ENCODE data around the gene METTL2A. TPM values are rescaled to one million over a fixed set of nuclear protein-coding genes. Genes with fewer than 3 reads are reported as not detected.
"Not testable (repeated sequence)": the region's sequence is repeated elsewhere in the genome, so short reads cannot be mapped to it uniquely, and the experiment has no call there.

The METTL2A gene
- total RNA-seq, 1 donor from 2014 or later, result 22.0 TPM

DNA sequence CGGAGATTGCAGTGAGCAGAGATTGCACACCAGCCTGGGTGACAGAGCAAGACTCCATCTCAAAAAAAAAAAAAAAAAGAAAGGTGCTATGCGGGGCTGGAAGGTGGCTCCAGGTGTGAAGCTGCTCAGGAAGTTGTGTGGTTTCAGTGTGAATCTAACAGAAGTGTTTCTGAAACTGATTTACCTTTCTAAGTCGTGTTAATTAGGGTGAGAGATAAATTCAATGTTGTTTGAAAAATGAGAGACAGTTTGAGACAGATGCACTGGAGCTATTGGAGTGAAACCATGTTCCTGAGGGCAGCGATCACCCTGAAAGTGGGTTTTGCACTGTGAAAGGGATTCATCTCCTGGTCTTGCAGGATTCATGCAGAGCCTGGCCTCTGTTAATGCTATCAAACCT is 30.0 kb downstream of the METTL2A start:
- not testable (repeated sequence) for H3K27me3 Mint-ChIP-seq (ENCODE audit: unreplicated experiment); H3K36me3 Mint-ChIP-seq (ENCODE audit: unreplicated experiment); H3K4me1 Mint-ChIP-seq (ENCODE audit: unreplicated experiment); H3K4me3 Mint-ChIP-seq (ENCODE audit: unreplicated experiment); DNase-seq (ENCODE audit: extremely low spot score, unreplicated experiment); H3K27ac Mint-ChIP-seq (ENCODE audit: unreplicated experiment); H3K9me3 Mint-ChIP-seq (ENCODE audit: unreplicated experiment)

- H3K9me3 Mint-ChIP-seq (ENCODE audit: unreplicated experiment); H3K4me1 Mint-ChIP-seq (ENCODE audit: unreplicated experiment); H3K27me3 Mint-ChIP-seq (ENCODE audit: unreplicated experiment); H3K27ac Mint-ChIP-seq (ENCODE audit: unreplicated experiment); H3K36me3 Mint-ChIP-seq (ENCODE audit: unreplicated experiment); DNase-seq (ENCODE audit: extremely low spot score, unreplicated experiment); H3K4me3 Mint-ChIP-seq (ENCODE audit: unreplicated experiment): not testable (repeated sequence)
These were observed 30.4 kb downstream of the METTL2A start for GRCh38 chr17:62454111-62454510.

DNA sequence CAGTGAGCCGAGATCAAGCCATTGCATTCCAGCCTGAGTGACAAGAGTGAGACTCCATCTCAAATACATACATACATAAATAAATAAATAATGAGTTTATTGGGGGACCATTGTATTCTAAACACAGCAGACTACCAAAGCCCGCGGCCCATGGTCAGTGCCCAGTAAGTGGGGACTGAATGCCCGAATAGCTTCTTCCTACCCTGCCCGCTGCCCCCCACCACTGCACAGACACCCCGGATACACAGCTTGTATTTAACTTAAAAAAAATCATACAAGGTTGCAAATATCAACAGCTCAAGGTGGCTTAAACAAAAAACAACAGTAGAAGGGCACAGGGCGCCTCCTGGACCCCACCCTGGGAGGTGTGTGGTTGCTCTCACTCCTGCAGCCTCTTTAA is 32.3 kb downstream of the METTL2A start:
- Mint-ChIP-seq H3K9me3 (ENCODE audit: unreplicated experiment) (no peaks in the 10 kb centered on the region), H3K27me3 (ENCODE audit: unreplicated experiment) (peaks cover 2% of the 10 kb centered on the region), H3K4me3 (ENCODE audit: unreplicated experiment) (no peak overlapping the region), H3K27ac (ENCODE audit: unreplicated experiment) (no peak overlapping the region), H3K36me3 (ENCODE audit: unreplicated experiment) (no peaks in the 10 kb centered on the region), H3K4me1 (ENCODE audit: unreplicated experiment) (no peaks in the 10 kb centered on the region)
- TF ChIP-seq CTCF (IDR thresholded peaks at IDR 0.05), result no peak
- DNase-seq (ENCODE audit: extremely low spot score, unreplicated experiment), result no peak

GRCh38 chr17:62458483-62458882 is 34.8 kb downstream of the METTL2A start:
- H3K4me3 Mint-ChIP-seq (ENCODE audit: unreplicated experiment); H3K4me1 Mint-ChIP-seq (ENCODE audit: unreplicated experiment); H3K27ac Mint-ChIP-seq (ENCODE audit: unreplicated experiment); H3K27me3 Mint-ChIP-seq (ENCODE audit: unreplicated experiment); DNase-seq (ENCODE audit: extremely low spot score, unreplicated experiment); H3K9me3 Mint-ChIP-seq (ENCODE audit: unreplicated experiment); H3K36me3 Mint-ChIP-seq (ENCODE audit: unreplicated experiment): not testable (repeated sequence)

- H3K4me3 Mint-ChIP-seq (ENCODE audit: unreplicated experiment); H3K36me3 Mint-ChIP-seq (ENCODE audit: unreplicated experiment); H3K27ac Mint-ChIP-seq (ENCODE audit: unreplicated experiment); H3K9me3 Mint-ChIP-seq (ENCODE audit: unreplicated experiment); H3K4me1 Mint-ChIP-seq (ENCODE audit: unreplicated experiment); DNase-seq (ENCODE audit: extremely low spot score, unreplicated experiment); H3K27me3 Mint-ChIP-seq (ENCODE audit: unreplicated experiment): not testable (repeated sequence)
These were observed 40.7 kb downstream of the METTL2A start for GRCh38 chr17:62464422-62464821.

DNA sequence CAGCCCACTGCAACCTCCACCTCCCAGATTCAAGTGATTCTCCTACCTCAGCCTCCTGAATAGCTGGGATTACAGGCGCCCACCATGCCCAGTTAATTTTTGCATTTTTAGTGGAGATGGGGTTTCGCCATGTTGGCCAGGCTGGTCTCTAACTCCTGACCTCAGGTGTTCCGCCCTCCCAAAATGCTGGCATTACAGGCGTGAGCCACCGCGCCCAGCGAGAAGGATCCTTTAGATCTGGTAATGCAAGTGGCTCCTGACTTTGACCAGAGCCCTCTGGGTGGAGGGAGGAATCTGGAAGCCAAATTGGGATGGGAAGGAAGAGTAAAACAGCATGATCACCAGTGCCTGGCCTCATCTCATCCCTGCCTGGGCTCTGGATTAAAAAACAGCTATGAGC is 41.6 kb downstream of the METTL2A start:
- not testable (repeated sequence) for H3K27ac Mint-ChIP-seq (ENCODE audit: unreplicated experiment); H3K4me3 Mint-ChIP-seq (ENCODE audit: unreplicated experiment); DNase-seq (ENCODE audit: extremely low spot score, unreplicated experiment)

GRCh38 chr17:62470666-62471379 is 47.1 kb downstream of the METTL2A start:
- not testable (repeated sequence) for H3K4me3 Mint-ChIP-seq (ENCODE audit: unreplicated experiment); H3K9me3 Mint-ChIP-seq (ENCODE audit: unreplicated experiment); H3K27me3 Mint-ChIP-seq (ENCODE audit: unreplicated experiment); H3K4me1 Mint-ChIP-seq (ENCODE audit: unreplicated experiment); H3K36me3 Mint-ChIP-seq (ENCODE audit: unreplicated experiment)
- peak; percentile 89 for DNase-seq (ENCODE audit: extremely low spot score, unreplicated experiment)
- peak overlapping the region; percentile 67 for H3K27ac Mint-ChIP-seq (ENCODE audit: unreplicated experiment)

More for the DNA sequence above, 41.6 kb downstream of the METTL2A start:
- not testable (repeated sequence) for H3K36me3 Mint-ChIP-seq (ENCODE audit: unreplicated experiment); H3K4me1 Mint-ChIP-seq (ENCODE audit: unreplicated experiment); H3K9me3 Mint-ChIP-seq (ENCODE audit: unreplicated experiment); H3K27me3 Mint-ChIP-seq (ENCODE audit: unreplicated experiment)

DNA sequence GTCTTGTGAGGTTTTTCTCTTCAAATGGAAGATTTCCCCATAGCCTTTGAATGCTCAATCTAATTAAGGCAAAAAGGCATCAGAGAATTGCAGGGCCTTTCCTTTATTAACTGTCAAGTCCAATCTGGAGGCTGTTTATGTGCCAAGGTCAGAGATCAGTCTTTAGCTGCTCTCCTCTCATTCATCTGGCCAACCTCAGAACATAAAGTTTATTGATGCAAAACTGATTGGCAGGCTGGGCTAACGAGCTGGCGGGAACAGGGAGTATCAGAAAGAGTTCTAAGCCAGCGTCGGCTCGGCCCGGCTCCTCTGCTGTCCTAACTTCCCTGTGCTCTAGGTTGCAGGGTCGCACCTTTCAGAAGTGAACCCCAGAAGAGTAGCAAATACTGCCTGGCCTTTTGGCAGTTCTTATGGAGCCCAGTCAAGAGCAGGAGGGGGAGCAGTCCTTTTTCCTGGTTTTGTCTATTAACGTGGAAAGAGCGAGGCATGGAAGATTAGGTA is 47.7 kb downstream of the METTL2A start:
- not testable (repeated sequence) for DNase-seq (ENCODE audit: extremely low spot score, unreplicated experiment); H3K4me3 Mint-ChIP-seq (ENCODE audit: unreplicated experiment); H3K4me1 Mint-ChIP-seq (ENCODE audit: unreplicated experiment); H3K9me3 Mint-ChIP-seq (ENCODE audit: unreplicated experiment); H3K27me3 Mint-ChIP-seq (ENCODE audit: unreplicated experiment); H3K36me3 Mint-ChIP-seq (ENCODE audit: unreplicated experiment)
- H3K27ac Mint-ChIP-seq (ENCODE audit: unreplicated experiment), result peak overlapping the region; percentile 57

- peaks cover 16% of the 10 kb centered on the region for H3K4me1 Mint-ChIP-seq (ENCODE audit: unreplicated experiment)
- not testable (repeated sequence) for H3K36me3 Mint-ChIP-seq (ENCODE audit: unreplicated experiment); H3K27me3 Mint-ChIP-seq (ENCODE audit: unreplicated experiment); DNase-seq (ENCODE audit: extremely low spot score, unreplicated experiment); H3K9me3 Mint-ChIP-seq (ENCODE audit: unreplicated experiment); H3K4me3 Mint-ChIP-seq (ENCODE audit: unreplicated experiment)
- peak overlapping the region; percentile 15 for H3K27ac Mint-ChIP-seq (ENCODE audit: unreplicated experiment)
These were observed 49.6 kb downstream of the METTL2A start for GRCh38 chr17:62473030-62473982.

GRCh38 chr17:62477111-62477510 is 53.4 kb downstream of the METTL2A start:
- not testable (repeated sequence) for H3K36me3 Mint-ChIP-seq (ENCODE audit: unreplicated experiment); DNase-seq (ENCODE audit: extremely low spot score, unreplicated experiment); H3K9me3 Mint-ChIP-seq (ENCODE audit: unreplicated experiment); H3K27me3 Mint-ChIP-seq (ENCODE audit: unreplicated experiment)
- H3K27ac Mint-ChIP-seq (ENCODE audit: unreplicated experiment), result peak overlapping the region; percentile 81
- peaks cover 22% of the 10 kb centered on the region for H3K4me1 Mint-ChIP-seq (ENCODE audit: unreplicated experiment)
- H3K4me3 Mint-ChIP-seq (ENCODE audit: unreplicated experiment), result peak overlapping the region; percentile 74

Measured in osteocyte (in vitro differentiated cells).